DMS 273 treated with DMSO at 0.1 percent for 48 hours (cell line): ENCODE data around the gene RUSF1.
"Not testable (repeated sequence)": the region's sequence is repeated elsewhere in the genome, so short reads cannot be mapped to it uniquely, and the experiment has no call there.

ENCODE experiments used
- DNase-seq: peaks from one replicate; lab custom pipeline; 2025; lab: John Stamatoyannopoulos, UW

RUSF1 gene

GRCh38 chr16:31452631-31453106 is 55.5 kb downstream of the RUSF1 start:
- DNase-seq, result no peak

GRCh38 chr16:31451681-31452351 is 56.4 kb downstream of the RUSF1 start:
- DNase-seq, result peak; percentile 68

- no peak for DNase-seq
These were observed 57.0 kb downstream of the RUSF1 start for GRCh38 chr16:31451201-31451600.

- DNase-seq, result not testable (repeated sequence)
These were observed 62.3 kb downstream of the RUSF1 start for GRCh38 chr16:31445931-31446330.

- no peak for DNase-seq
These were observed 66.2 kb downstream of the RUSF1 start for GRCh38 chr16:31441956-31442355.

GRCh38 chr16:31440516-31441184 is 67.5 kb downstream of the RUSF1 start:
- DNase-seq, result no peak

- no peak for DNase-seq
These were observed 68.7 kb downstream of the RUSF1 start for GRCh38 chr16:31439519-31439918.
